Epidermal melanocyte (primary cell): Measurements from ENCODE around the gene NSD1.
"Not testable (repeated sequence)": the region's sequence is repeated elsewhere in the genome, so short reads cannot be mapped to it uniquely, and the experiment has no call there.

Experiments
- DNase-seq: peaks from one replicate; pipeline ENCODE4 v3.0.0; 2011; ENCODE audit warnings: low spot score; ENCODE audit not compliant: insufficient read length

NSD1 gene

DNA sequence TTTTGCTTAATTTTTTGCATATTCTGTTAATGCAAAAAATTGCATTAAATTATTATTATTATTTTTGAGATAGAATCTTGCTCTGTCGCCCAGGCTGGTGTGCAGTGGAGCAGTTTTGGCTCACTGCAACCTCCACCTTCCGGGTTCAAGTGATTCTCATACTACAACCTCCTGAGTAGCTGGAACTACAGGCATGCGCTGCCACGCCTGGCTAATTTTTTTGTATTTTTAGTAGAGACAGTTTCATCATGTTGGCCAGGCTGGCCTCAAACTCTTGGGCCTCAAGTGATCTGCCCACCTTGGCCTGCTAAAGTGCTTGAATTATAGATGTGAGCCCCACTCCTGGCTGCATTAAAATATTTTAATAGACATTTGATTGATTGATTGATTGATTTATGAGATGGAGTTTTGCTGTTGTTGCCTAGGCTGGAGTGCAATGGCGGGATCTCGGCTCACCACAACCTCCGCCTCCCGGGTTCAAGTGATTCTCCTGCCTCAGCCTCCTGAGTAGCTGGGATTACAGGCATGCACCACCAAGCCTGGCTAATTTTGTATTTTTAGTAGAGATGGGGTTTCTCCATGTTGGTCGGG lies 44.4 kb downstream of the NSD1 start:
- DNase-seq, result not testable (repeated sequence)

DNA sequence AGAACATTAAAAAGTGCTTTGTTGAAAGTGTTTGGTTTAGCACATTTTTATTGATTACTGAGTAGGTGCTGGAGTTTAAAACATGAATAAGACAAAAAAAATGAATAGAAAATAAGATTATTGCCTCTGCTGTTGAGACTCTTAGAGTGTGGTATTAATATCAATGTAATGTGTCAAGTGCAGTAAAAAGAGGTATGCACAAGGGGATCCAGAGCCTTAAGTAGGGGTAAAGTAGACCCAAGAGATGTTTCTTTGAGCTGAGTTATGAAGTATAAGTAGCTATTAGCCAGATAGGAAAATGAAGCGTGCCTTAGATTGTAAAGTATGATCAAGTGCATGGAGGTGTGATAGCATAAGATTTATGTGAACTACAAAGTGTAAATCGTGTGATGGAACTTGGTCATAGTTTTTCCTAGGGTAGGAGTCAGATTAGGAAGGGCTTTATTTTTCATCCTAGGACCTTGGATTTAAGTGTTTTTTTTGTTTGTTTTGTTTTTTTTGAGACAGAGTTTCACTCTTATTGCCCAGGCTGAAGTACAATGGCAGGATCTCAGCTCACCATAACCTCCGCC lies 45.2 kb downstream of the NSD1 start:
- no peak for DNase-seq

DNA sequence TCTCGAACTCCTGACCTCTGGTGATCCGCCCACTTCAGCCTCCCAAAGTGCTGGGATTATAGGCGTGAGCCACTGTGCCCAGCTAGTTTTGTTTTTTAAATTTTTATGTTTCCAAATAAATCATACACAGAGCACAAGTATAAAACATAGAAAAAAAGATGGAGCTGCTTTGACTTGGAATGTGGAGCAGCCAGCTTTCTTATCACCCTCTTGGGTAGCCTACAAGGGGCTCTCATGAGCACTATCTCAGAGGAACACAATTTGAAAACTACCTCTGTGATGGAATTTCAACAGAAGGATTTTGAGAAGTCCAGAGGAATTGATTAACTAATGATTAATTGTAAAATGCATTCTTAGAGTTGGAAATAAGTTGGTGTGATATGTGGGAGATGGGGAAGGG lies 45.9 kb downstream of the NSD1 start:
- no peak for DNase-seq

DNA sequence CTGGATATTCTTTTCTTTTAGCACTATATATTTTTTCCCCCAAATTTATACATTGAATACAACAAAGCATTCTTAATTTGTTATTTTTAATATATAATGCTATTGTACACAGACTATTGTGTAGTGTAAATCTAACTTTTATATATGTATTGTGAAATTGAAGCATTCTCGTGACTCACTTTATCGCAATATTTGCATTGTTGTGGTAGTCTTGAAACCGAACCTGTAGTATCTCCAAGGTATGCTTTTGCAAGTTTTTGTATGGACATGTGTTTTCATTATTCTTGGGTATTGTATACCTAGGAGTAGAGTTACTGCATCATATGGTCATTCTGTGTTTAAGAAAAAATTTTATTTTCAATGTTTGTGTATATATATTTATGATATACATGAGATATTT lies 49.6 kb downstream of the NSD1 start:
- no peak for DNase-seq

DNA sequence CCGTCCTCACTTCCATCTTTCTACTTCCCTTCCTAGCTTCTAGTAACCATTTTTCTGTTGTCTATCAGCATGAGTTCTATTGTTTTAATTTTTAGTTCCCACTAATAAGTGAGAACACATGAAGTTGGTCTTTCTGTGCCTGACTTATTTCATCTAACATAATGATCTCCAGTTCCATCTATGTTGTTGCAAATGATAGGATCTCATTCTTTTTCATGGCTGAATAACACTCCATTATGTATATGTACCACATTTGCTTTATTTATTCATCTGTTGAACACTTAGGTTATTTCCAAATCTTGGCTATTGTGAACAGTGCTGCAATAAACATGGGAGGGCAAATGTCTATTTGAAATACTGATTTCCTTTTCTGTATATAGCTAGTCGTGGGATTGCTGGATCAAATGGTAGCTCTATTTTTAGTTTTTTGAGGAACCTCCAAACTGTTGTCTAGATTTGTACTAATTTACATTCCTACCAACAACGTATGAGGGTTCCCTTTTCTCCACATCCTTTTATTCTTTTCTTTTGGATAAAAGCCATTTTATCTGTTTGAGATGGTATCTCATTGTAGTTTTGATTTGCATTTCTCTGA lies 50.3 kb downstream of the NSD1 start:
- no peak for DNase-seq

DNA sequence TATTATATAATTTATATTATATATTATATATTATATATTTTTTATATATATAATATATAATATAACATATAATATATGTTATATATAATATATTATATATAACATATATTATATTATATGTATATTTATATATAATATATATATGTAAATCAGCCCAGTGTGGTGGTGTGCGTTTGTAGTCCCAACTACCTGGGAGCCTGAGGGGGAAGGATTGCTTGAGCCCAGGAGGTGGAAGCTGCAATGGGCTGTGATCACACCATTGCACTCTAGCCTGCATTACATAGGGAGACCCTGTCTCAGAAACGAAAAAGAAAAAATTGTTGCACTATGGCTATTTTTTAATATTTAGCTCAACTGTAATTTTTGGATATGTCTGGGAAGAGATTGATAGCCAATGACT lies 52.4 kb downstream of the NSD1 start:
- no peak for DNase-seq

DNA sequence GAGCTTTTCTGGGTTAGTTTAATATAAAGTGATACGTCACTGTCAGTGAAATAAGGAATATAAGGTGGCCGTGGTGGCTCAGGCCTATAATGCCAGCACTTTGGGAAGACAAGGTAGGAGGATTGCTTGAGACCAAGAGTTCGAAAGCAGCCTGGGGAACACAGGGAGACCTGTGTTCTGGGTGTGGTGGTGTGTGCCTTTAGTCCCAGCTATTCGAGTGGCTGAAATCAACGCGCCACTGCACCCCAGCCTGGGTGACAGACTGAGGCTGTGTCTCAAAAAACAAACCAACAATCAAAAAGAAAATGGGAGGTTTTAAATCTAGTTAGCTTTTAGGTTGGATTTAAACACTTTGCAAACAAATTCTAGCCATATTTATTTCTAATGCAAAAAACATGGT lies 53.1 kb downstream of the NSD1 start:
- DNase-seq, result no peak

DNA sequence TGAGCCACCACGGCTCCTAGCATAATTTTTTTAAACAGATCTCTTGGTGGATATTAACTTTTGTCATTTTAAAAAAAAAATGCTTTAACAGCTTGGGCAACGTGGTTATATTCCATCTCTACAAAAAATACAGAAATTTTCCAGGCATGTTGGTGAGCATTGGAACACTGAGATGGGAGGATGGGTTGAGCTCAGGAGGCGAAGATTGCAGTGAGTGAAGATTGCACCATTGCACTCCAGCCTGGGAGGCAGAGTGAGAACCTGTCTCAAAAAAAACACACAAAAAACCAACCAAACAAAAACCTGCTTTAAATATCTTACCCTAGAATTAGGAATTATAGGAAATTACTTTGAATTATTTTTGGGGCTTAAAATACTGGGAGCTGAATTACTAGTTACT lies 55.2 kb downstream of the NSD1 start:
- DNase-seq, result no peak

DNA sequence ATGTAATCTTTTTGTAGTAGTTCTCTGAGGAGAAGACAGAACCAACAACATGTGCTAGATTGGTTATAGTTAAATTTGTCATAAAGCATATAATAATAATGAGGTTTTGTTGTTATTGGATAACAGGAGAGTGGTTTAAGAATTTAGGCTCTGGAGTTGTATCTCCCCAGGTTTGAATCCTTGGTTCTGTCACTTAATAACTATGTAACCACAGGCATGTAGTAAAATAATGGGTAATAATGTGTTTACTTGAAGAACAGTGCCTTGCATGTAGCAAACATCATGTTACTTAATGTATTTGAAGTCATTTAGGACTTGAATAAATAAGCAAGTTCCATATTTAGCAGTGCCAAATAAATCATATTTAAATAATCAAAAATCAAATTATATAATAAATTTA lies 55.8 kb downstream of the NSD1 start:
- no peak for DNase-seq

DNA sequence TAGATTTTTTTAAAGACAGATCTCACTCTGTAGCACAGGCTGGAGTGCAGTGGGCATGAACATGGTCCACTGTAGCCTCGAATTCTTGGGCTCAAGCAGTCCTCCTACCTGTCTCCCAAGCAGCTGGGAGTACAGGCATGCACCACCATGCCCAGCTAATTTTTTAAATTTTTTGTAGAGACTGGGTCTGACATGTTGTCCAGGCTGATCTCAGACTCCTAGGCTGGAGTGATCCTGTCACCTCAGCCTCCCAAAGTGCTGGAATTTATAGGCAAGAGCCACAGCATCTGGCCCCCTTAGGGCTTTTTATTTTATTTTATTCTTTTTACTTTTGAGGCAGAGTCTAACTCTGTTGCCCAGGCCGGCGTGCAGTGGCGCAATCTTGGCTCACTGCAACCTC lies 56.4 kb downstream of the NSD1 start:
- no peak for DNase-seq

DNA sequence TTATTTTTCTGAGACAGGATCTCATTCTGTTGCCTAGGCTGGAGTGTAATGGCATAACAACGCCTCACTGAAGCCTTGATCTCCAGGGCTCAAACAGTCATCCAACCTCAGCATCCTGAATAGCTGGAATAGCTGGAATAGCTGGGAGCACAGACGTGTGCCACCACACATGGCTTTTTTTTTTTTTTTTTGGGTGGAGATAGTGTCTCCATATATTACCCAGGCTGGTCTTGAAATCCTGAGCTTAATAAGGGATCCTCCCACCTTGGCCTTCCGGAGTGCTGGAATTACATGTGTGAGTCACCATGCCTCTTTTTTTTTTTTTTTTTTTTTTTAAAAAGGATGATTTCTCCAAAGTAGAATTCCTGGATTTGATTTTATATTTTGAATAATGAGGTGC lies 60.7 kb downstream of the NSD1 start:
- no peak for DNase-seq

DNA sequence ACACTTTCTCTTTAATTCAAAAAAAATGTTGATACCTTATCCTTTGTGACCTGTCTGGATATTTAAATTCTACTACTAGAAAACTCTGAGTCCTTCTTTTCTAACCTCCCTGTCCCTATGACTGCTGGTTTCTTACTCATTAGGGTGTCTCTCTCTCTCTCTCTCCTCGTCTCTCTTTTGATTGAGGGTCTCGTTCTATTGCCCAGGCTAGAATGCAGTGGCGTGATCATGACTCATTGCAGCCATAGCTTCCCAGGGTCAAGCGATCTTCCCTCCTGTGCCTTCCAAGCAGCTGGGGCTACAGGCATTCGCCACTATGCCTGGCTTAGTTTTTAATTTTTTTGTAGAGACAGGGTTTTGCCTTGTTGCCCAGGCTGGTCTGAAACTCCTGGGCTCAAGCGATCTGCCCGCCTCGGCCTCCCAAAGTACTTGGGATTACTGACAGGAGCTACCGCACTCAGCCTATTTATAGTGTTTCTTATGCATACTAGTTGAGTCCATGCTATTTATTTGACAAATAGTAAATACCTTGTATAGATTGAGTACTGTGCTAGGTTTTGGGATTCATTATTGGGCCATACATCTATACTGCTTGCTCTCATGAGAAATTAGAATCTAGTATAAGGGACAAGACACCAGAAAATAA lies 61.9 kb downstream of the NSD1 start:
- DNase-seq, result no peak

DNA sequence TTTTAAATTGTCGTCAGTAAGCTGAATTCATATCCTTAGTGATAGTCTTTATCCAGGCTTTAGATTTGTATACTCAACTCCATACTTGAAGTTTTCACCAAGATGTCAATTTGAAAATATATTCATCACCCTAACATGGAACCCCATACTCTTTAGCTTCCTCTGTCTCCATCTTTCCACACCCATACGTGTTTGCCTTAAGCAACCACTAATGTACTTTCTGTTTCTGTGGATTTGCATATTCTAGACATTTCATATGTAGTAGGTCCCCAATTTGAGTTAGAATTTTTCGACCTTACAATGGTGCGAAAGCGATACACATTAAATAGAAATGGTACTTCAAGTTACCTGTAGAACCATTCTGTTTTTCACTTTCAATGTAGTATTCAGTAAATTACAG lies 65.2 kb downstream of the NSD1 start:
- DNase-seq, result no peak

DNA sequence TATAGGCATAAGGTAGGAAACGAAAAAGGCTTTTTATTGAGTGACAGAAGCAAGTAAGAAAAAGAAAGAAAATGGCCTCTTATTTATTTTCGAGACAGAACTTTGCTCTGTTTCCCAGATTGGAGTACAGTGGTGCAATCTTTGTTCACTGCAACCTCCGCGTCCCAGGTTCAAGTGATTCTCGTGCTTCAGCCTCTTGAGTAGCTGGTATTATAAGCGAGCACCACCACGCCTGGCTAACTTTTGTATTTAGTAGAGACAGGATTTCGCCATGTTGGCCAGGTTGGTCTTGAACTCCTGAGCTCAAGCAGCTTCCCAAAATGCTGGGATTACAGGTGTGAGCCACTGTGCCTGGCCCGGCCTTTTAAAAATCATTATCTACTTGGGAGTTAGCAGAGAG lies 70.7 kb downstream of the NSD1 start:
- no peak for DNase-seq

DNA sequence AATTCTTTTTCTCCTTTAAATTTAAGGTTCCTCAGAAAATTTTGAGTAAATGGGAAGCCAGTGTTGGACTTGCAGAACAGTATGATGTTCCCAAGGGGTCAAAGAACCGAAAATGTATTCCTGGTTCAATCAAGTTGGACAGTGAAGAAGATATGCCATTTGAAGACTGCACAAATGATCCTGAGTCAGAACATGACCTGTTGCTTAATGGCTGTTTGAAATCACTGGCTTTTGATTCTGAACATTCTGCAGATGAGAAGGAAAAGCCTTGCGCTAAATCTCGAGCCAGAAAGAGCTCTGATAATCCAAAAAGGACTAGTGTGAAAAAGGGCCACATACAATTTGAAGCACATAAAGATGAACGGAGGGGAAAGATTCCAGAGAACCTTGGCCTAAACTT lies 76.0 kb downstream of the NSD1 start:
- no peak for DNase-seq

DNA sequence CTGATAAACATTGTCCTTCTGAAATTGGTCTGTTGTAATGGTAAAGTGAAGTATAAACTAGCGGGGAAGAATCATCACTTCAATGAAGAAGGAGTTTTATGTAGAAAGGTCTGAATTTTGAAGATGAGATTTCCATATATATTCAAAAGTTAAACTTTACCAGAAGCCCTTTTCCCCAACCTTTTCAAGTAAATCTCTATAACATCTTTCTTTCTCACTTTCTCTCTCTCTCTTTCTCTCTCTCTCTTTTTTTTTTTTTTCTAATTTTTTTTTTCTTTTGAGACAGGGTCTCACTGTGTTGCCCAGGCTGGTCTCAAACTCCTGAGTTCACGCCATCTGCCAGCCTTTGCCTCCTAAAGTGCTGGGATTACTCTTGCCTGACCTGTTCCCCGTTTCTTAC lies 78.7 kb downstream of the NSD1 start:
- DNase-seq, result no peak

DNA sequence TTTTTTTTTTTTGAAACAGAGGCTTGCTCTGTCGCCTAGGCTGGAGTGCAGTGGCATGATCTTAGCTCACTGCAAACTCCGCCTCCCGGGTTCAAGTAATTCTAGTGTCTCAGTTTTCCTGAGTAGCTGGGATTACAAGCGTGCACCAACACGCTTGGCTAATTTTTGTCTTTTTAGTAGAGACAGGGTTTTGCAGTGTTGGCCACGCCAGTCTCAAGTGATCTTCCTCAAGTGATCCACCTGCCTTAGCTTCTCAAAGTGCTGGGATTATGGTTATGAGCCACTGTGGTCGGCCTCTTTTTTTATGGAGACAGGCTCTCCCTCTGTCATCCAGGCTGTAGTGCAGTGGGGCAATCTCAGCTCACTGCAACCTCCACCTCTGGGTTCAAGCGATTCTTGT lies 87.0 kb downstream of the NSD1 start:
- DNase-seq, result no peak

DNA sequence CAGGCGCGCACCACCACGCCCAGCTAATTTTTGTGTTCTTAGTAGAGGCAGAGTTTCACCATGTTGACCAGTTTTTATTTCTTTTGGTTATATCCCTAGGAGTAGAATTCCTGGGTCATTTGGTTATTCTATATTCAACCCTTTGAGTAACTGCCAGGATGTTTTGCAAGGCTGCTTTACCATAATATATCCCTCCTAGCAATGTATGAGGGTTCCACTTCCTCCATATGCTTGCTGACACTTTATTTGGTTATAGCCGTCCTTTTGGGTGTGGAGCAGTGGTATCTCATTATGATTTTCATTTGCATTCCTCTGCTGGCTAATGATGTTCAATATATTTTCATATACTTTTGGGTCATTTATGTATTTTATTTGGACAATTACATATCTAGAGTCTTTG lies 88.7 kb downstream of the NSD1 start:
- DNase-seq, result no peak

DNA sequence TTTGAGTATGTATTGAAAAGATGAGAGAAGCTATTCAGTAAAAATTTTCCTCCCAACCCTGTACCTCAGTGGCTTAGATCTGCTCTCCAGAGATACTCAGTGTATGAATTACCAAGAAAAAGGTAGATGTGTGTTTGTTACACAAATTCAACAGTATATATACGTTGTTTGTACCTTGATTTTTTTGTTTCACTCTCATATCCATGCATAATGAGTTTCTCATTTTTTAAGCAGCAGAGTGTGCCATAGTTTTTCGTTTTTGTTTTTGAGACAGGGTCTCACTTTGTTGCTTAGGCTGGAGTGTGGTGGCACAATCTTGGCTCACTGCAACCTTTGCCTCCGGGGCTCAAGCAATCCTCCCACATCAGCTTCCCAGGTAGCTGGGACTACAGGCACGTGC lies 92.2 kb downstream of the NSD1 start:
- no peak for DNase-seq

DNA sequence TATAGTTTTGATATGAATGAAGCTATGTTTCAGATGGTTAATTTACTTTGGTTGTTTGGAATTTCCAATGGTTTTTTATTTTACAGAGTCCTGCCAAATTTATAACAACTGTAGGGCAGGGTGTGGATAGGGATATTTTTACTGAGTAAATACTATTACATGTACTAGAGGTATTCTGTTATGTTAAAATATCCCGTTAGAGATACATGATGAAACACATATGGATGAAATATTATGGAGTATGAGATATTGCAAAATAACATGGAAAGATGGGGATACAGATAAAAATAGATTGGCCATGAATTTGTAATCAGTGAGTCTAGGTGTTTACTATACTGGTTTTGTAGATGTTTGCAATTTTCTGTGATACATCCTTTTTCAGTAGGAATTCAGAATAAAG lies 93.3 kb downstream of the NSD1 start:
- DNase-seq, result no peak

DNA sequence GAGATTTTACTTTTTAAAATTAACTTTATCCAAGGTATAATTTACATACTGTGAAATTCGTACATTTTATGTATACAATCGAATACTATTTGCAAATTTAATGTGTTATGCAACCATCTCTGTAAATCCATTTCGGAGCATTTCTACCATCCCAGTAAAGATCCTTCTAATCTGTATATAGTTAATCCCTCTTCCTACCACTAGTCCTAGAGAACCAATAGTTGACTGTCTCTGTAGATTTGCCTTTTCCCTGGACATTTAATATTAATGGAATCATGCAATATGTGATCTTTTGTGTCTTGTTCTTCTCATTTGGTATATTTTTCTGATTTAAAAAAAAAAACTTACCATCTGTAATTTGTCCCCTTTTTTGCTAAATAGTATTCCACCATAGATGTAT lies 95.2 kb downstream of the NSD1 start:
- DNase-seq, result no peak

DNA sequence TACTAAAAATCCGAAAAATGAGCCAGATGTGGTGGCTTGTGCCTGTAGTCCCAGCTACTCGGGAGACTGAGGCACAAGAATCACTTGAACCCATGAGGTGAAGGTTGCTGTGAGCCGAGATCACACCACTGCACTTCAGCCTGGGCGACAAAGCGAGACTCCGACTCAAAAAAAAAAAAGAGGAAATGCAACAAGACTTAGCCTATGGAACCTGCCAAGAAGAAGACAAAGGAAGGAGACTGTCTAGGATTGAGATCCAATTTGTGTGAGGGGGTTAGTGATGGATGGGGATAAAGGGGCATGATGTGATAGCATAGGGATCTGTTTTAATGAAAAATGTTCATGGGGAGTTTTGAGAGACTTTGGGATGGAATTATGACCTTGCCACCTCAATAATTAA lies 97.1 kb downstream of the NSD1 start:
- no peak for DNase-seq
